ENCODE measurements around the gene UBE2V1.

The UBE2V1 gene

DNA sequence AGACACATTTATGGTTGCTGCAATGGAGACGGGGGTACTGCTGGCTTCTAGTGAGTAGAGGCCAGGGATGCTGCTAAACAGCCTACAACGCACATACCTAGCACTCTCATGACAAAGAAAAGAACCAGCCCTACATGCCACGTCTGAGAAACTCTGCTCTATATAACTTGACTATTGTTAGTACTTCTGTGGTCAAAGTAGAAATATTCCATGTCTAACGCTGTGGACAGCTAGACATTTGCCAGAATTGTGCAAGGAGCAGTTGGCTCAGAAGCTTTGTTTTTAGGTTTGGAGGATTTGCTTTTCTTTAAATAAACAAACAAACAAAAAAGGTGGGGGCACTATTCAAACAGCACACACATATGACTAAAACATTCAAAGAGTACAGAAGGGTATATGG, 20.5 kb downstream of the UBE2V1 start:
- TF ChIP-seq, protein P1, sequence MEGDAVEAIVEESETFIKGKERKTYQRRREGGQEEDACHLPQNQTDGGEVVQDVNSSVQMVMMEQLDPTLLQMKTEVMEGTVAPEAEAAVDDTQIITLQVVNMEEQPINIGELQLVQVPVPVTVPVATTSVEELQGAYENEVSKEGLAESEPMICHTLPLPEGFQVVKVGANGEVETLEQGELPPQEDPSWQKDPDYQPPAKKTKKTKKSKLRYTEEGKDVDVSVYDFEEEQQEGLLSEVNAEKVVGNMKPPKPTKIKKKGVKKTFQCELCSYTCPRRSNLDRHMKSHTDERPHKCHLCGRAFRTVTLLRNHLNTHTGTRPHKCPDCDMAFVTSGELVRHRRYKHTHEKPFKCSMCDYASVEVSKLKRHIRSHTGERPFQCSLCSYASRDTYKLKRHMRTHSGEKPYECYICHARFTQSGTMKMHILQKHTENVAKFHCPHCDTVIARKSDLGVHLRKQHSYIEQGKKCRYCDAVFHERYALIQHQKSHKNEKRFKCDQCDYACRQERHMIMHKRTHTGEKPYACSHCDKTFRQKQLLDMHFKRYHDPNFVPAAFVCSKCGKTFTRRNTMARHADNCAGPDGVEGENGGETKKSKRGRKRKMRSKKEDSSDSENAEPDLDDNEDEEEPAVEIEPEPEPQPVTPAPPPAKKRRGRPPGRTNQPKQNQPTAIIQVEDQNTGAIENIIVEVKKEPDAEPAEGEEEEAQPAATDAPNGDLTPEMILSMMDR (conservative IDR thresholded peaks at IDR 0.05; ENCODE audit: low read depth, low read length): no peak
- H3K4me3 ChIP-seq (ENCODE audit: low read depth, low read length): no peak overlapping the region
- DNase-seq (ENCODE audit: low read depth): peak; percentile 61

DNA sequence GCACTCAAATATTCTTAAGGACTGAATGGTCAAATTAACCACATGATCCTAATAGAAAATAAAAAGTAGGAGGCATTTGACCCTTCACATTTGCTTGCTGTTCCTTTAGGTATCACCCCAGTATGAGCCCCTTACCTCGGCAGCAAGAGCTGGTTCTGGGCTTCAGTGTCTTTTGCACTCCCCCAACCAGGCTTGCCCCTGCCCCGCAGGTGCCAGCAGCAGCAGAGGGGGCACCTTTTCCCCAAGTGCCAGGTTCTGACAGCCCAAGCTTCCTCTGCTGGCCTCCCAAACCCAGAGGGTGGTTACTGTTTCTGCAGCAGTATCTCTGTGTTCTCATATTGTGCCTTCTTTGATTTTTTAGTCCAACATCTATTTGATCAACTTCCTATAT, 23.2 kb downstream of the UBE2V1 start:
- no peak overlapping the region for H3K4me3 ChIP-seq (ENCODE audit: low read depth, low read length)

DNA sequence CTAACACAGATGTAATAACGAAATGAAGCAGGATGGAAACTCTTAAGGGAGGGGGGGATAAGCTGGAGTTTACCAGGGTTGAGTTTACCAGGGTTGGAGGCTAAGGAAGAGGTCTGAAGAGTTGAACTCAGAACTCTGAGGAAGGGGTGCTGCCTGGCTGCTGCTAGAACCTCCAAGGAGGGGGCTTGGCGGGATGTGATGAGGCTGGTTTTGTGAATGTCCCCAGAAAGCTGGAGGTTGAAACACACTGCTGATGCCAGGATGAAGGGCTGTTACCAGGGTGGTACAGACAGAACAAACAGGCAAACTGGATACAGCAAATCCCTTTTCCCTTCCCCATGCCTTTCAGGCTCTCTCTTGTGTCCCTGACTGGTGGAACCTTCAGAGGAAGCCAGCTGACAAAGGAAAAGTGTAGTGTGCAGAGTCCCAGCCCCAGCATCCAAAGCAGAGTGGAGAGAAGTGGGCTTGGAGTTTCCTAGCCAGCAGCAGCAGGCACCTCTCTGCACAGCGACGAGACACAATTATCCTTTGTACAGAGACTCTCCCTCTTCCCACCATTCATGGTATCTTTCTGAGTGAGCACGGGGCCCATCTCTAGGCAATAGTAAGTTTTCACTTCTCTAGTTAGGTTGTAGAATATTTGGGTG, 23.7 kb downstream of the UBE2V1 start:
- DNase-seq (ENCODE audit: low read depth): no peak
- TF ChIP-seq, protein P1 (conservative IDR thresholded peaks at IDR 0.05; ENCODE audit: low read depth, low read length): no peak
- H3K4me3 ChIP-seq (ENCODE audit: low read depth, low read length): no peak overlapping the region

More for the DNA sequence above, 23.2 kb downstream of the UBE2V1 start:
- TF ChIP-seq, protein P1 (conservative IDR thresholded peaks at IDR 0.05; ENCODE audit: low read depth, low read length): no peak
- DNase-seq (ENCODE audit: low read depth): no peak

DNA sequence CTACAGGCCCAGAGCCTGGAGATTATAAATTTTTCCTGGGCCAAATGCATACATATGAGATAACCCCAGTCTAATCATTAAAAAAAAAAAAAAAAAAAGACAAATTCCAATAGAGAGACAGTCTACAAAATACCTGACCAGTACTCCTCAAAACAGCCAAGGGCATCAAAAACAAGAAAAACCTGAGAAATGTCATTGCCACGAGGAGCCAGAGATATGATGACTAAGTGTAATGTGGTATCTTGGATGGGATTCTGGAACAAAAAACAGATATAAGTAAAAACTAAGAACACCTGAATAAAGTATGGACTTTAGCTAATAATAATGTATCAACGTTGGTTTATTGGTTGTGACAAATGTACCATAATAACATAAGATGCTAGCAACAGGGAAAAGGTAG, 24.9 kb downstream of the UBE2V1 start:
- no peak for DNase-seq (ENCODE audit: low read depth)
- TF ChIP-seq, protein P1 (conservative IDR thresholded peaks at IDR 0.05; ENCODE audit: low read depth, low read length): no peak

DNA sequence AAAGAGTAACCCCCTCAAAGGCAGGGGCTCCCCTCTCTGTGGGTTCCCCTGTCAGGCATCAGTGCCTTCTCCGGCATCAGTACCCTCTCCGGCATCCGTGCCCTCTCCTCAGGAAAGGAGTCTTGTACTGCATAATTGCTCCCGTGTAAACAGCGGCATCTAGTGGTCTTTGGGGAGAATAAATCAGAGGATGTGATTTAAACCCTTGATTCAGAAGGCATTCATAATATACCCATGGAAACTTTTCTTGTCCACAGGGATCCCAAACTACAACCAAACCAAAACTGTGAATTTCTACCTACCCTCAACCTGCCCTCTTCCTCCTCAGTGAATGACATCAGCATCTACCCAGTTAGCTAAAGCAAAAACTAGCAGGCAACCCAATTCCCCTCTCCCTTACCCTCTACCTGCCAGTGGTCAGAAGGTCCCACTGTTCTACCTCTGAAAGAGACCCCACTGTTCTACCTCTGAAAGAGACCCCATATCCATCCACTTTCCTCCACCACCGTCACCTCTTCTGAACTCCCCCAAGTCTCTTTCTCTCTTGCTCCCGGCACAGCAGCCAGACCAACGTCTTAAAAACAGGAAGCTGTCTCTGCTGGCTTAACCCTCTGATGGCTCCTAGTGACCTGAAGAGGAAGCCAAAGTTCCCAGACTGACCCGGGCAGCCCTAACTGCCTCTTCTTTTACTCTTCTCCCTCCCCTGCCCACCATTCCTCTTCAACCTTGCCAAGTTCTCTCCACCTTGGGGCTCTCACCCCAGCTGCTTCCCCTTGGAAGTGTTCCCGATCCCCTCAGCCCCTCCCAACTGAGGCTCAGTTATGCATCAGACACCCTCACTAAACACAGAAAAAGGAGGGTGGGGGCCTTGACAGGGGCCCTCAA, 27.2 kb downstream of the UBE2V1 start:
- peak; percentile 82 for DNase-seq (ENCODE audit: low read depth)
- H3K4me3 ChIP-seq (ENCODE audit: low read depth, low read length): peak overlapping the region; percentile 22

More for the DNA sequence above, 24.9 kb downstream of the UBE2V1 start:
- no peak overlapping the region for H3K4me3 ChIP-seq (ENCODE audit: low read depth, low read length)

DNA sequence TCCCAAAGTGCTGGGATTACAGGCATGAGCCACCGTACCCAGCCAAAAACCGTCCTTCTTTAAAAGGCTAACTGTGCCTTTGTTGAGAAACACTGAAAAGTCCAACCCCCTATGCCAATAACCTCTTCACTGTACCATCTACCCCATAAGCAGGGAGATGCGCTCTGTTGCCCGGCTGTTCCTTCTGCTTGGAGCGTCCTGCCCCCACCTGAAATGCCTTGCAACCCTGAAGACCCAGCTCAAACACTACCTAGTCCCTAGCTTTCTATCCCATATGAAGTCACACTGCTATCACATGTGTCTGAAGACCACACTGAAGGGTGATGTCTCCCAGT, 27.8 kb downstream of the UBE2V1 start:
- no peak overlapping the region for H3K4me3 ChIP-seq (ENCODE audit: low read depth, low read length)
- TF ChIP-seq, protein P1 (conservative IDR thresholded peaks at IDR 0.05; ENCODE audit: low read depth, low read length): no peak
- no peak for DNase-seq (ENCODE audit: low read depth)

More for the DNA sequence above, 27.2 kb downstream of the UBE2V1 start:
- TF ChIP-seq, protein P1 (conservative IDR thresholded peaks at IDR 0.05; ENCODE audit: low read depth, low read length): peak; percentile 79

All from choroid plexus epithelial cell (primary cell).